CD4-positive, alpha-beta T cell treated with Interleukin-12 subunit alpha and Interleukin-12 subunit beta, for 1 hour (primary cell): ENCODE measurements around the gene SH2D4B.
A peak's percentile ranks its signal among the peaks of the same experiment; 100 is the strongest.
"Not testable (repeated sequence)": the region's sequence is repeated elsewhere in the genome, so short reads cannot be mapped to it uniquely, and the experiment has no call there.

ENCODE experiments used
- DNase-seq: peaks from one replicate; pipeline ENCODE4 v3.0.0-alpha.2; 2020

SH2D4B gene

GRCh38 chr10:80526218-80526617, 11.5 kb upstream of the SH2D4B start:
- DNase-seq: no peak

DNA sequence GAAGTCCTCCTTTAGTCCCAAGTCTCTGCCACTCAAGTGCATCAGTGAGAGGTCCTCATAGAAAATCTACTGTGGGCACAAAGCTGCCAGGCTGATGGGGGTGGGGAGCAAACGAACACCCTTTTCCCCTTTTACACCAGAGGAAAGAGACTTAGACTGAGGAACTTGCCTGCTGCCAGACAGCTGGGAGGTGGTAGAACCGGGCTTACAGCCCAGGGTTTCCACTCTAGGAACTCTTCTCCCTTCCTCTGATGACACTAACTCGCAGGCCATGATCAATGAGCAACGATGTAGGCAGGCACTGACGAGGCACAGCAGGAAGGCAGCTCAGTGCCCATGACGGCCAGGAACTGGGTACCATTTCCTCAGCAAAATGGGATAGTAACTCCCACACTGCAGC, 11.0 kb upstream of the SH2D4B start:
- no peak for DNase-seq

GRCh38 chr10:80528185-80528700, 9.5 kb upstream of the SH2D4B start:
- DNase-seq: no peak

- DNase-seq: no peak
Measured at GRCh38 chr10:80528901-80529300, 8.8 kb upstream of the SH2D4B start.

DNA sequence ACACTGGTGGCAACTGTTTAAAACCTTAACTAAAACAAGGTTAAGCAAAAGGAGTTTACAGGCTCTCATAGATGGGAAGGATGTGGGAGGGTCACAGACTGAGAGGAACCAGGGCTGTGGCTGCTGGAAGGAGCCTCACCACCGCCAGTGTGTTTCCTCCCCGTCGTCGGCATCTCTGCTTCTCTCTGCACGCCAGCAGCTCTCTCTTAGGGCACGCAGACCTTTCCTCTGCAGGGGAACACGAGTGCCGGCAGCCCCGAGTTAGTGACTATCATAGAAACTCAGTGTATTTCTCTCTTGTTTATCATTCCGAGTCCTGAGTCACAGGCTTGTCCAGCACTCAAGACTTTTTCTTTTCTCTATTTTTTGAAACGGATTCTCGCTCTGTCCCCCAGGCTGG, 8.1 kb upstream of the SH2D4B start:
- peak; percentile 41 for DNase-seq

GRCh38 chr10:80530251-80530650, 7.5 kb upstream of the SH2D4B start:
- DNase-seq: peak; percentile 34

GRCh38 chr10:80530816-80531215, 6.9 kb upstream of the SH2D4B start:
- DNase-seq: no peak

- no peak for DNase-seq
Measured at GRCh38 chr10:80532571-80532970, 5.1 kb upstream of the SH2D4B start.

GRCh38 chr10:80534059-80534458, 3.6 kb upstream of the SH2D4B start:
- not testable (repeated sequence) for DNase-seq

- not testable (repeated sequence) for DNase-seq
Measured at GRCh38 chr10:80534646-80535045, 3.1 kb upstream of the SH2D4B start.

DNA sequence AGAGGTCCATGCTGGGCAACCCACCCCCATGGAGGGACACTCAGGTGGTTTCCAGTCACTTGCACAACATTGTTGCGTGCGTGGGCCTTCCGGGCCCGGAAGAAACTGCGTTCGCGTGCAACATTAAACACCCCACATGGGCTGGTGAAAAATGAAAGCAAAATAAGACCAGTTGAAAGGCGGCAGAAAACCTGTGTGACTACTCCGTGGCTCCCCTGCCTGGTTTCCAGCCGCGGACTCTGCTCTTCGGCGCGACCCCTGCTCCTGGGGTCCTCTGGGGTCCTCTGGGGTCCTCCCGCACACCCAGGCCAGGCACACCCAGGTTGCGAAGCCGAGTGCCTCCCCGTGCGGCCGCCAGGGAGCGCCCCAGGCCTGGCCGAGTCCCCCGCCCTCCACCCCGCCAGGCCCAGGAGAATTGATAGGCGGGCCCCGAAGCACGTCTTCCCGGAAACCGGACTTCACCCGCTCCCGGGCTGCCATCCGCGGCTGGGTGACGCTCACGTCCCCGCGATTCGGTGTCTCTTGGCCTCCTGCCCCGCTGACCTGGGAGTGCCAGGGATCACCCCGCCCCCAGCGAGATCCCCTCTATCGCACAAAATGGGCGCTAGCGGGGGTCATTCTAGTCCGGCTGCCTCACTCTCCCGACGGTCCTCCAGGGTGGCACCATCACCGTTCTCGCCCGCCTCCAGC, 1.9 kb upstream of the SH2D4B start:
- peak; percentile 80 for DNase-seq

GRCh38 chr10:80536361-80536835, 1.3 kb upstream of the SH2D4B start:
- no peak for DNase-seq

DNA sequence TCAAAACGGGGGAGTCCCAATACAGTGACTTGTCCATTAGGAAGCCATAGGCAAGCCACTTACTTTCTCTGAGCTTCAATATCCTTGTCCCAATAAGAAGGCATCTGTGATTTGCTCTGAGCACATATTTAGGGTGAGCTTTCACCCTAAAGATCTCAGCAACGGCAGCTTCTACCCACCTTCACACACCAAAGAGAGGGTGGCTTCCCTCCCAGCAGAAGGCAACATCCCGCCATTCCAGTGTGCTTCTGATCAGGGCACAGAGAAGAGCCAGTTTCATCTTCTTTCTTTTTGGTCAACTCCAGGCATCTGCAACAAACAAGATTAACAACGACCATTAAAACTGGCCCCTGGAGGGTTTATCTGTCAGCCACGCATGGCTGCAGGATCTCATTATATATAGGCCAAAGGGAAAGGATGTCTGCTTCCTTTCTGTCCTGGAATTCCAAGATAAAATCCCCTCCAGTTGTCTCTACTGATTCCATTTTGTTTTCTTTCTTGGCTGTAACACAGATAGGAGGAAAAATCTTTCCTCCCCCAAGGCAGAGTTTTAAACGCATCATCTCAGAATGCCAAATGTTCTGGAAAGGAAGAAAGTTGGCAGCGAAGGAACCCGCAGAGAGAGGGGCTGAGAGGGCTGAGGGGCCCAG, 491 bp upstream of the SH2D4B start:
- no peak for DNase-seq

DNA sequence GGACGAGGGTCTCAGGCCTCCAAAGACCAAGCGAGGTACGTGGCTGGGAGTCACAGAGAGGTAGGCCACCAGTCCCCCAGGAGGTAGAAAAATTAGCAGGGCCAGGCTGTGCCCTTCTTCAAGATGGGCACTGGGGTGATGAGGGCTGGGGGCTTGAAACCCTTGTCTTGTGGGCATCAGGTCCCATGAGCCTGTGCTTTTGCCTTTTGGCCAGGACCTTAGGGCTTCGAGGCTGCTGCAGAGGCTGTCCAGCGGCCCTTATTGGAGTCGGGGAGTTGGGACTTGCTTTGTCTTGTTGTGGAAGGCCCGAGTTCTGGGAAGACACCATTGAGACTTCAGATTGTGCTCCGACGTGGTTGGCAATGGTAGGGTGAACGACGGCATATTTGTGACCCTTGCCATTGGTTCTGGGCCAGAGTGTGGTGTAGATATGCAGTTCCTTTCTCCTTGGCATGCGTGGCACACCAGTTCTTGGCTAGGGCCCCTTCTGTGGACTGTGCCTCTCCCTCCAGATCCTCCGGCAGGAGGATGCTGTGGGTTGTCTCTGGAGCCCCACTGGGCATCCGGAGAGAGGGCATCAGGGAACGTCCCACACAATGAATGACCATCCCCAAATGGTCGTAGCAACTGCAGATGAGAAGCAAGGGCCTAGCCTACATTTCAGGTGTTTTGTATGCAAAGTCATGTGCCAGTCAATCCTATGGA, 931 bp downstream of the SH2D4B start:
- DNase-seq: no peak

- DNase-seq: no peak
Measured at GRCh38 chr10:80539421-80540031, 1.8 kb downstream of the SH2D4B start.

DNA sequence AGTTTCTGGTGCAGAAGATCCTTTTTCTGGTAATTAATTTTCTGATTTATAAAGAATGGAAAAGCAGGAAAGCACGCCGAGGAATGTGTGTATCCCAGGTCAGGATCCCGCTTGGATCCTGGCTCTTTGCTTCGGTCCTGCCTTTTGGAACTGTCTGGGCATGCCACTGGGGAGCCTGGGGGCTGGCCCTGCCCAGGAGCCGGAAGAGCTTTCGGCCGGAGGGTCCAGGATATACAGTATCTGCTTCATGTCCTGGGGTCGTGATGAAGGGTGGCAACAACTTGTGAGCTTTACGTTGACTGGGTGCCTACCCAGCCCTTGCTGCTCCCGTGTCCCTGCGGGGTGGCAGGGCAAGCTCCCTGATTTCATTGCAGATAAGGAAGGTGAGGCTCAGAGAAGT, 2.4 kb downstream of the SH2D4B start:
- DNase-seq: no peak

DNA sequence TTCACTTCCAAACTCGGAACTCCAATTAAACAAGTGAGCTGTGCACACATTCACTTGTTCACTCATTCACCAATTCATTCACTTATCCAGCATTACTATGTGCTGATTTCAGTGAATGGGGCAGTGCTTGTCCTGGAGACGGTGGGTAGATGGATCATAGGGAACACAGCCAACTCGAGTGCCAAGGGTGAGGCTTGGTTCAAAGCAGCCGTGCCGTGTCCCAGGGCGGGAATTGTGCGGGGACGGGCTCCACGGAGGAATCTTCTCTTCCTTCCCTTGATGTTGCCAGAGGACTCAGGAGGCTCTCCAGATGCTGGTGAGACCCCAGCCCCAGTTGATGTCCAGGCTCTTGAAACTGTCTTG, 2.9 kb downstream of the SH2D4B start:
- DNase-seq: no peak

GRCh38 chr10:80540981-80541750, 3.5 kb downstream of the SH2D4B start:
- no peak for DNase-seq

- DNase-seq: no peak
Measured at GRCh38 chr10:80542053-80542452, 4.4 kb downstream of the SH2D4B start.

DNA sequence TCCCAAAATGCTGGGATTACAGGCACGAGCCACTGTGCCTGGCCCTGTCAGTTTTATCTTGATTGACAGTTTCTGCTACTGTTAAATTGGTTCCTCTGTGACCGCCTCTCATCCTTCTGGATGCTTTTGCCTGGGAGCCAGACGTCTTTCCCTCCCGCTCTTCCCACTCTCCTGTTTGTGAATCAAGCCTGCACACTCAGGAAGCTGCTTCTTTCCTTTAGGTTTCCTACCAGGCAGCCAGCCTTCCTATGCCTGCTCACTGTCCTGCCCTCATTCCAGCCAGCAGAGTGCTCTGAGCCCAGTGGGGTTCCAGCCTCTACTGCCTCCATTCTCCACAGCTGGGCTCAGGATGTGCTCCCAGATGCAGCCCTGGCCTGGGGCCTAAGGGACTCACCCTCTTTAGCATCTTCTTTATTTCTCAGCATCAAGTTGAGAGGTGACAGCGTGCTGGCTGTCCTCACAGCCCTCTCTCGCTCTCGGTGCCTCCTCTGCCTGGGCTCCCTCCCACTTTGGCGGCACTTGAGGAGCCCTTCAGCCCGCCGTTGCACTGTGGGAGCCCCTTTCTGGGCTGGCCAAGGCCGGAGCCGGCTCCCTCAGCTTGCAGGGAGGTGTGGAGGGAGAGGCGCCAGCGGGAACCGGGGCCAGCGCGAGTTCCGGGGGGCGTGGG, 5.1 kb downstream of the SH2D4B start:
- no peak for DNase-seq

DNA sequence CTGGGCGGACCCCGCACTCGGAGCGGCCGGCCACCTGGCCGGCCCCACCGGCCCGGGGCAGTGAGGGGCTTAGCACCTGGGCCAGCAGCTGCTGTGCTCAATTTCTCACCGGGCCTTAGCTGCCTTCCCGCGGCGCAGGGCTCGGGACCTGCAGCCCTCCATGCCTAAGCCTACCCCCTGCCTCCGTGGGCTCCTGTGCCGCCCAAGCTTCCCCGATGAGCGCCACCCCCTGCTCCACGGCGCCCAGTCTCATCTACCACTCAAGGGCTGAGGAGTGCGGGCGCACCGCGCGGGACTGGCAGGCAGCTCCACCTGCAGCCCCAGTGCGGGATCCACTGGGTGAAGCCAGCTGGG, 5.6 kb downstream of the SH2D4B start:
- DNase-seq: not testable (repeated sequence)

- no peak for DNase-seq
Measured at GRCh38 chr10:80544316-80544953, 6.7 kb downstream of the SH2D4B start.
